ENCODE results near the gene CHKA. TPM values are rescaled to one million over a fixed set of nuclear protein-coding genes. Genes with fewer than 3 reads are reported as not detected.

The CHKA gene
- total and polyA plus RNA-seq, 2 experiments from 2014 or later, result 37.1 to 94.4 TPM

DNA sequence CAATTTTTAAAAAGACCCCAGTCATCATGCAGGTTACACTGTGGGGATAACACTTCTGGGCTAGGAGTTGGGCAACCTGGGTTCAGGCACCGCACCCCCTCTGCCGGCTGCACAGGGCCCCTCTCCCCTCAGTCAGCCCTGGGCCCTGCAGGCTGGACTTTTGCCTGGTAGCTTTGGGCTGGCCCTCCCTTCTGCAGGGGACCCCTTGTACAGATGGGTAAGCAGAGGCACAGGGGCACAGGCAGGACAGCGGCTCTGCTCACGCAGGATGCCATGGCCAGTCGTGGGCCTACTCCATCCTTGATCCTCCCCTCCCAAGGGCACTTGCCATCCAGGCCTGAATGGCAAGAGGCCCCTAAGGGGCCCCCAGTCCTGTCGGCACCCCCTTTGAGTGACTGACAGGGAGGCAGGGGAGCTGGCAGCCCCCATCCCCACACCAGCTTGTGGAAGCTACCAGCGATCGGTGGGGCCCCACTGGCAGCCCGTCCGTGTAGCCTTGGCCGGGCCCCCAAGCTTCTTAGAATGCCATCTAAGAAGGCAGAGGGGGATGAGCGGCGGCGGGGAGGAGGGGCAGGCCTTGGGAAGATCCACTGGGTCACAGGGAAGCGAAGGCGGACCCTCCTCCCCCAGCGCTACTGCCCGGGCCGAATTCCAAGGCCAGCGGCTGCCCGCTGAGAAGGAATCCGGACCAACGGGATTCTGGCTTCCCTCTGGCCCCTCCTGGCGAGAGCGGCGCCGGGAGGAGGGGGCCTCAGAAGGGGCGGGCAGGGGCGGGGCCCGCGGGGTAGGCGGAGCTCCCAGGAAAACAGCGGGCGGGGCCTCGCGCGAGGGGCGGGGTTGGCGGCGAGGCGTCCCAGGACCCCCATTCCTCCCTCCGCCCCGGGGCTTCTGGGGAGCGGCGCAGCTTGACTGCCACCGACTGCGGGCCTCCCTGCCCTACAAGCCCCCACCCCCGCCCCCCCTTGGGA is 6.8 kb upstream of the CHKA start (continued):
- TF ChIP-seq, protein P1, sequence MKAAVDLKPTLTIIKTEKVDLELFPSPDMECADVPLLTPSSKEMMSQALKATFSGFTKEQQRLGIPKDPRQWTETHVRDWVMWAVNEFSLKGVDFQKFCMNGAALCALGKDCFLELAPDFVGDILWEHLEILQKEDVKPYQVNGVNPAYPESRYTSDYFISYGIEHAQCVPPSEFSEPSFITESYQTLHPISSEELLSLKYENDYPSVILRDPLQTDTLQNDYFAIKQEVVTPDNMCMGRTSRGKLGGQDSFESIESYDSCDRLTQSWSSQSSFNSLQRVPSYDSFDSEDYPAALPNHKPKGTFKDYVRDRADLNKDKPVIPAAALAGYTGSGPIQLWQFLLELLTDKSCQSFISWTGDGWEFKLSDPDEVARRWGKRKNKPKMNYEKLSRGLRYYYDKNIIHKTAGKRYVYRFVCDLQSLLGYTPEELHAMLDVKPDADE (IDR thresholded peaks at IDR 0.05), result no peak

DNA sequence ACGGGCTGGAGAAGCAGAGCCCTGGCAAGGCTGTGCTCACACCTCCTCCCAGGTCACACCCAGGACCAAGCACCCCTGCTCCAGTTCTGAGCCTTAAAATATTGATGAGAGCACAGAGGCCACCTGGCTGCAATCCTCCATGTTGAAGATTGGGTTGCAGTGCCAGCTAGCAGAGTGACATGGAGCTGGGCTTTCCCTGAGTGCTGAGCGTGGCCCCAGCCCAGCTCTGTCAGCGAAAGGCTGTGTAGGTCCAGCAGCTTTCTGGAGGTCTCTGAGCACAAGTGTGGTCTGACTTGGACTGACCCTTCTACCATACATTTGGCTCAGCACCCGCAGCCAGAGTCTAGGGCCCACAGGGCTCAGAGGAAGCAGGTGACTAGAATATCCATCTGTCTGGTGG is 4.0 kb upstream of the CHKA start:
- Histone ChIP-seq H3F3A (replicated peaks; ENCODE audit: low read depth) (peaks cover 24% of the 10 kb centered on the region), H3K4me3 (no peak overlapping the region), H3K27me3 (ENCODE audit: insufficient read depth) (no peaks in the 10 kb centered on the region), H3K27ac (ENCODE audit: low read depth) (no peak overlapping the region), H2AFZ (no peak overlapping the region), H3K79me2 (replicated peaks; ENCODE audit: insufficient read depth) (peaks cover 9% of the 10 kb centered on the region), H3K36me3 (ENCODE audit: insufficient read depth) (no peaks in the 10 kb centered on the region), H3K9me2 (ENCODE audit: insufficient read depth) (0 out of 2 replicates have a peak, but pooled peaks cover 5% of the 10 kb centered on the region), H4K20me1 (replicated peaks; ENCODE audit: insufficient read depth) (0 out of 2 replicates have a peak, but pooled peaks cover 2% of the 10 kb centered on the region), H3K4me1 (ENCODE audit: insufficient read depth) (peaks cover 63% of the 10 kb centered on the region), H3K4me2 (0 out of 2 replicates have a peak overlapping the region, but pooled peaks have one; percentile 45)
- H3K4me3 Mint-ChIP-seq, result no peak overlapping the region; the same call in 2 of the 3 replicates
- peaks cover 13% of the 10 kb centered on the region for H3K9me3 Mint-ChIP-seq
- peak overlapping the region; percentile 81; the same call in 1 of the 2 replicates for H3K27ac Mint-ChIP-seq
- H3K27me3 Mint-ChIP-seq (ENCODE audit: insufficient read depth, low read depth, poor library complexity), result peaks cover 17% of the 10 kb centered on the region
- peaks cover 67% of the 10 kb centered on the region for H3K4me1 Mint-ChIP-seq
- ATAC-seq (no peak), DNase-seq (ENCODE audit: low spot score) (no peak)
- H3K36me3 Mint-ChIP-seq (ENCODE audit: low read depth), result peaks cover 9% of the 10 kb centered on the region; the same call in 2 of the 3 replicates
- no peak for TF ChIP-seq POLR2AphosphoS5 (IDR thresholded peaks at IDR 0.05; ENCODE audit: low read depth)
- TF ChIP-seq, protein P2, sequence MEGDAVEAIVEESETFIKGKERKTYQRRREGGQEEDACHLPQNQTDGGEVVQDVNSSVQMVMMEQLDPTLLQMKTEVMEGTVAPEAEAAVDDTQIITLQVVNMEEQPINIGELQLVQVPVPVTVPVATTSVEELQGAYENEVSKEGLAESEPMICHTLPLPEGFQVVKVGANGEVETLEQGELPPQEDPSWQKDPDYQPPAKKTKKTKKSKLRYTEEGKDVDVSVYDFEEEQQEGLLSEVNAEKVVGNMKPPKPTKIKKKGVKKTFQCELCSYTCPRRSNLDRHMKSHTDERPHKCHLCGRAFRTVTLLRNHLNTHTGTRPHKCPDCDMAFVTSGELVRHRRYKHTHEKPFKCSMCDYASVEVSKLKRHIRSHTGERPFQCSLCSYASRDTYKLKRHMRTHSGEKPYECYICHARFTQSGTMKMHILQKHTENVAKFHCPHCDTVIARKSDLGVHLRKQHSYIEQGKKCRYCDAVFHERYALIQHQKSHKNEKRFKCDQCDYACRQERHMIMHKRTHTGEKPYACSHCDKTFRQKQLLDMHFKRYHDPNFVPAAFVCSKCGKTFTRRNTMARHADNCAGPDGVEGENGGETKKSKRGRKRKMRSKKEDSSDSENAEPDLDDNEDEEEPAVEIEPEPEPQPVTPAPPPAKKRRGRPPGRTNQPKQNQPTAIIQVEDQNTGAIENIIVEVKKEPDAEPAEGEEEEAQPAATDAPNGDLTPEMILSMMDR (conservative IDR thresholded peaks at IDR 0.05; ENCODE audit: low read depth in 2 of 2), result no peak
- TF ChIP-seq, protein P1 (IDR thresholded peaks at IDR 0.05), result no peak
- TF ChIP-seq EZH2phosphoT487 (IDR thresholded peaks at IDR 0.05; ENCODE audit: unreplicated experiment), result no peak
- no peak for TF ChIP-seq ZNF114 (CRISPR knock-in tag; IDR thresholded peaks at IDR 0.05)
- TF ChIP-seq, protein P3, sequence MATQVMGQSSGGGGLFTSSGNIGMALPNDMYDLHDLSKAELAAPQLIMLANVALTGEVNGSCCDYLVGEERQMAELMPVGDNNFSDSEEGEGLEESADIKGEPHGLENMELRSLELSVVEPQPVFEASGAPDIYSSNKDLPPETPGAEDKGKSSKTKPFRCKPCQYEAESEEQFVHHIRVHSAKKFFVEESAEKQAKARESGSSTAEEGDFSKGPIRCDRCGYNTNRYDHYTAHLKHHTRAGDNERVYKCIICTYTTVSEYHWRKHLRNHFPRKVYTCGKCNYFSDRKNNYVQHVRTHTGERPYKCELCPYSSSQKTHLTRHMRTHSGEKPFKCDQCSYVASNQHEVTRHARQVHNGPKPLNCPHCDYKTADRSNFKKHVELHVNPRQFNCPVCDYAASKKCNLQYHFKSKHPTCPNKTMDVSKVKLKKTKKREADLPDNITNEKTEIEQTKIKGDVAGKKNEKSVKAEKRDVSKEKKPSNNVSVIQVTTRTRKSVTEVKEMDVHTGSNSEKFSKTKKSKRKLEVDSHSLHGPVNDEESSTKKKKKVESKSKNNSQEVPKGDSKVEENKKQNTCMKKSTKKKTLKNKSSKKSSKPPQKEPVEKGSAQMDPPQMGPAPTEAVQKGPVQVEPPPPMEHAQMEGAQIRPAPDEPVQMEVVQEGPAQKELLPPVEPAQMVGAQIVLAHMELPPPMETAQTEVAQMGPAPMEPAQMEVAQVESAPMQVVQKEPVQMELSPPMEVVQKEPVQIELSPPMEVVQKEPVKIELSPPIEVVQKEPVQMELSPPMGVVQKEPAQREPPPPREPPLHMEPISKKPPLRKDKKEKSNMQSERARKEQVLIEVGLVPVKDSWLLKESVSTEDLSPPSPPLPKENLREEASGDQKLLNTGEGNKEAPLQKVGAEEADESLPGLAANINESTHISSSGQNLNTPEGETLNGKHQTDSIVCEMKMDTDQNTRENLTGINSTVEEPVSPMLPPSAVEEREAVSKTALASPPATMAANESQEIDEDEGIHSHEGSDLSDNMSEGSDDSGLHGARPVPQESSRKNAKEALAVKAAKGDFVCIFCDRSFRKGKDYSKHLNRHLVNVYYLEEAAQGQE (IDR thresholded peaks at IDR 0.05; ENCODE audit: unreplicated experiment), result no peak
- no peak for TF ChIP-seq ZNF331 (CRISPR knock-in tag; IDR thresholded peaks at IDR 0.05; ENCODE audit: low read depth)
- TF ChIP-seq JUNB (IDR thresholded peaks at IDR 0.05; ENCODE audit: unreplicated experiment), result no peak
- no peak for TF ChIP-seq STAT1 (IDR thresholded peaks at IDR 0.05; ENCODE audit: unreplicated experiment)
- no peak for TF ChIP-seq EZH2 (IDR thresholded peaks at IDR 0.05; ENCODE audit: low read depth, unreplicated experiment)
